Stimulated activated CD8-positive, alpha-beta memory T cell treated with anti-CD3 and anti-CD28 coated beads, Interleukin-2, amount 100 ng/mL, for 48 hours (primary cell): ENCODE data around the gene LRRC31.

Experiments
- DNase-seq, 2 donors: peaks; one replicate each; pipeline ENCODE4 v3.0.0-alpha.2; 2020; ENCODE audit warnings: low read depth in 2 of 2

Gene LRRC31

DNA sequence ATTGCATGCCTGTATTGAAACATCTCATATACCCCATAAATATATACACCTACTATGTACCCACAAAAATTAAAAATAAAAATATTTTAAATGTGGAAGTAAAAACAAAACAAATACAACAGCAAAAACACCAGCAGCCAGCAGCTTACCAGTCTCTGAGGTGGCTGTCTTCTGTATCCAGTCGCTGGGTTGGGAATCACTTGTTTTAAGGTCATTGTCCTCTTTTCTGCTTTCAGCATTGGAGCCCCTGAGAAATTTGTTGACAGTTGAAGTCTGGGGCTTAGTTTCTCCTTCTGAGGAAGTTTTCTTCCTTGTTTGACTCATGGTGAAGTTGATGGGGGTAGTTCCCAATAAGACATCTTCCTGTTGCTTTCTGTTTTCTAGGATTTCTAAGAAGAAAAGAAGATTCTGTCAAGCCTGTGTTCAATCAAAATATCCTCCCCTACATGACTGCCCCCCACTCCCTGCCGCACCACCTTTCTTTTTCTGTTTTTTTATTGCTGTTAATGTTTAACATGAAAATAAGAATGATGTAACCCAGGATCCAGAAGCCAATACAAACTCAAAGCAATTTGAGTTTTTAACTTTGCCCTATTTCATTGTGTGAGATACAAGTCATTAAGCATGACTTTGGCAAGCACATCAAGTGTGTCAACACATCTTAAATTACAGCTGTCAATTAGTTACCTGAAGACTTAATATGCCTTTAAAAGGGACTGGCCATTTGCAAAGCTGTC is at the start of gene LRRC31:
Gene LRRC31, minus strand, starts transcription at position 452 of the 737 bp plus-strand sequence. Its CDS starts 128 bp downstream, at position 324.
- DNase-seq = no peak

DNA sequence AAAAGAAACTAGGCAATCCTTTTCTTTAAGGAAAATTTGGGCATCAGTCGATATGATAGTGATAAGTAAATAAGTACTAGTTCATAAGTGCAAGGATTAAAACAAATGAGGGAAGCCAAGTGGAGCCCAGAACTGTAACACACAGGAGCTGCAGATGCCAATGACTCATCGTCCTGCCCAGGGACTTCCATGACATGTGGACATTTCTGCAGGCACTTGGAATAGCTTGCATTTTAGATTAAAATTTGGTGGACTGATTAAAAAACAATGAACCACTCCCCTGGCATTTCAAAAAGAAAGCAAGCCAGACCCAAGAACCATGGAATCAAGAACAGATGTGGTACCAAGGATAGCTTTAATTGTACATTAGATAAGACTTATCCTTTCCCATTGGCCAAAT is 44.6 kb upstream of the LRRC31 start:
- no peak for DNase-seq

DNA sequence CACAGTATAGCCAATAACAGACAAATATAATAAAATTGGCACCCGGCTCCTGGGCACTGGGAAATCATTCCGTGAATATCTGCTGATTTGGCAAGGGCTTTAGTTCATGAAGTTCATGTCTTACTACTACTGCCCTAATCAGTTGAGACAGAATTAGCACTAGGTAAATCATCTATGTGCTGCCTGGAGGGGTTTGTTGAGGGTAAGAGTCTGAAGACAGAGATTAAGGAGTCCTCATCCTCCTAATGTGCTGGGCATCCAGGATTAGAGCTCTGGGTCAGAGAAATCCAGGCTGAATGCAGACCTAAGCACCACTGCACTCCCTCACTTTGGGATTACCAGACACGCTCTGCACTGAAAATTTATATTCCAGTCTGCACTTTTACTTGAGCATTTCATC is 43.6 kb upstream of the LRRC31 start:
- DNase-seq = no peak

DNA sequence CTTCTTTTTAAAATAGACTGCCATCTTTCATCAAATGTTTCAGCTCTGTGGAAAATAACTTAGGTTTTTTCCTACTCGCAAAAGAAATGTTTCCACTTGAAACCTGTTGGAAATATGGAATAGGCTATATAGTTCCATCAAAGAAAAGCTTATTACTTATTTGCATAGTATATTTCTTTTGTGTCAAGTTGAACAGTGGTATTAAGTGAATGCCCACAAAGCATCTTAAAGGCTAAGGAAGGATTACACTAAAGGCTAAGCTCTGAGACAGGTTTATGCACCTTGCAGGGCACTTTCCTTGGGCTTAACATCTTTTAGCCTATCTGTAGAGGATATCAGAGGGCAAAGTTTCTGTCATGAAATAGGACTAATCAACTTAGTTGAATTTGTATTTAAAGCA is 41.5 kb upstream of the LRRC31 start, which contains the start of gene SAMD7:
Gene SAMD7, plus strand, starts transcription at position 301 of the 400 bp plus-strand sequence. CDS start 7,927 bp downstream, outside the sequence.
- no peak for DNase-seq

DNA sequence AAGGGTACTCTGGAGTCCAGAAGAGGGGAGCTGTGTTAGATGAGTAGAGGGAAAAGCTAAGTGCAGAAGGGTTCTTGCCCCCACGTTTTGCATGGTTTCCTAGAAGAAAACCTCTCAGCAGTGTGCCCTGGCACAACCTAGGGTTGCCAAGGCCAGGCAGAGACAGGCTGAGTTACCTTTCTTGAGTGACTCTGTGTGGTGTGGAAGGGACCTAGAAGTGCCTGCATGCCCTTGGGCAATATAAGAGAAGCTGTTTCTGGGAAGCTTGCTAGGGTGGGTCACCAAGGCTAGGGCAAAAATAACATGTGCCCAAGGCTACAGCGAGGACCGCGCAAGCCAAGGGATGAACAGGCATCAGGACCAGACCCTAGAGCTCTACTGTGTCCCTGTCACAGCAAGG is 38.2 kb upstream of the LRRC31 start:
- no peak for DNase-seq

DNA sequence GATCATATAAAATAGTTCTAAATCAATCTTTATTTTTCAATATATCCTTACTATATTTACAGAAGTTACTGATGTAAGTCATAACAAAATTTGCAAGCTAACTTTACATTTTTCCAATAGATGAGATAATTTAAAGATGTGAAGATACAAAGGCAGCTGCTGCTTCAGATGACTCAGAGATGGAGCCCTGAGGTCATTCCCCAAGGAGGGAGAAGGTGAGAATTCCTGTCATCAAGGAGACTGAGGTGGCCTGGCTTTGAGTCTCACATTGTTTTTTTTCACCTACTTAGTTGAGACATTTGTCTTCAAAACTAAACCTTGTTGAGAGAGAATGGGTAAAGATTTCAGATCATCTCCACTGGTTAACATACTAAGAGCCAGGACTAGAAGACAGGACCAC is 37.7 kb upstream of the LRRC31 start:
- DNase-seq = no peak

DNA sequence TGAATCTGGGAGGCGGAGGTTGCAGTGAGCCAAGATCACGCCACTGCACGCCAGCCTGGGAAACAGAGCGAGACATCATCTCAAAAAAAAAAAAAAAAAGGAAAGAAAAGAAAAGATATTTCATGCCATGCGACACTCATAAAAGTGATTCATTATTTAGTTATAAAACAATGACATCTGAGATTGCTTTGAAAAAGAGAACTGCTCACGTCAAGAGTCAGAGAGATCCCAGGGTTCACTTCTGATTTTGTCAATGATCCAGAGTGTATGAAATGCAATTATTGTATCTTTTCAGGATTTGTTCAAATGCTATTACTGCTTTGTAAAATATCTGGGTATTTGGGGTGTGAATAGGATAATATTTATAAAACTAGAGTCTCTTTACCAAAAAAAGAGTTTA is 35.7 kb upstream of the LRRC31 start:
- no peak for DNase-seq

DNA sequence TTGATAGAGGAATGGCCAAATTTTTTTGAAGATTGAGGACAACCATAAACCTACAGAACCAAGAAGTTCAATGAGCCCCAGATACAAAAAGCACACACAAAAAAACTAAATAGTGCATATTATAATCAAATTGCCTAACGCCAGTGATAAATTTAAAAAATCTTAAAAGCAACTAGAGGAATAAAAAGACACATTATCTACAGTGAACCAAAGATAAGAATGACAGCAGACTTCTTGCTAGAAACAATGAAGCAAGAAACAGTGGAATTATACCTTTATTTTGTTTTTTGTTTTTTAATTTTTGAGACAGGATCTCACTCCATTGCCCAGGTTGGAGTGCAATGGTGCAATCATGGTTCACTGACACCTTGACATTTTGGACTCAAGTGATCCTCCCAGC is 31.7 kb upstream of the LRRC31 start:
- no peak for DNase-seq

DNA sequence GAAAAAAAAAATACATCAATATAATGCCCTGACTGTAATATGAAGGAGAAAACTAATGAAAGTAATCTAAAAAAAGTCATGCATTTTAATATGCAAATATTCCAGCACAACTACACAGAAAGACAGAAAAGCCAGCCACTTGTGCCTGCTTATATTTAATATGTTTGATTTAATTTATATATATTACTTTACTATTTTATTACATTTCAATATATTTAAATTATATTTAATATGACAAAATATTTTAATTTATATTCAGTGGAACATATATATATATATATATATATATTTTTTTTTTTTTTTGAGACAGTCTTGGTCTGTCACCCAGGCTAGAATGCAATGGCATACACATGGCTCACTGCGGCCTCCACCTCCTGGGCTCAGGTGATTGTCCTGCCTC is 27.5 kb upstream of the LRRC31 start:
- DNase-seq = no peak

DNA sequence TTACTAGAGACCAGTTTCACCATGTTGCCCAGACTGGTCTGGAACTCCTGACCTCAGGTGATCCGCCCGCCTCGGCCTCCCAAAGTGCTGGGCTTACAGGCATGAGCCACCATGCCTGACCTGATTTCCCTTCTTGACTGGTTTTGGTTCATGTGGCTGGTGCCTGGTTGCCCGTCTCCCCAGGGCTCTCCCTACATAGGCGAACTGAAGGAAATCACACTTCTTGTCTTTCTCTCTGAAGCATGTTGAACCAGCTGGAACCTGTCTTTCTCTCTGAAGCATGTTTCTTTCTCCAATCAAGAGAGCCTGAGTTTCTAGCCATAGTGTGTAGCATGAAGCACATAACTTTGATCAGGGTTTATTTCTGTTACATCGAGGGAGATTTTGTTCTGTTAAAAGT is 25.3 kb upstream of the LRRC31 start:
- no peak for DNase-seq

DNA sequence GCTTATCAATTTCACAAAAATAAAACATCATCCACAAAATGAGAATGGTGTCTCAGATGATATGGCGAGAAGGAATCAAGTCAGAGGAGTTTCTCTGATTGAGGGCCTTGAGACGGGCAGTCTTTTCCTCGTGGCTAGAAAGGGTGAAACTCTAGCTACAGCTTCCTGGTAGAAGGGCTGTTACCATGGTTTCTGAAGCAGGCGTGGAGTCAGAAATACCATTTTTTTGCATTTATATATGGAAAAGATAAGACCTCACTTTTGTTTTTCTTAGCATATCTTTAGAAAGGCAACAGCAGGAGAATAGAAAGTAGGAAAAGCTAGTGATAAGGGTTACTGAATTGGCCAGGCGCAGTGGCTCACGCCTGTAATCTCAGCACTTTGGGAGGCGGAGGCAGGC is 24.4 kb upstream of the LRRC31 start:
- no peak for DNase-seq

DNA sequence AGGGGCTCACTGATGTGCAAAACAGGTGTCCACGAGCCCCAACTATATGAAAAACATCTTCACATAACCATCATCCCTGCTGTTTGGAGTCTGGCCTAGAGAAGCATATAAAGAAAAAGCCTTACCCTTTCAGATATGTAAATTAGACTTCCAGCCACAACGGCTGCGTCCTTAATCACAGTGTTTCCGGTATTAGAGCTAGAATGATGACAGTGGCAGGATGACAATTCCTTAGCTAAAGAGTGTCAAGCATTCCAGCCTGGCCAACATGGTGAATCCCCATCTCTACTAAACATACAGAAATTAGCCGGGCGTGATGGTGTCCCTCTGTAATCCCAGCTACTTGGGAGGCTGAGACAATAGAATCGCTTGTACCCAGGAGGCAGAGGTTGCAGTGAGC is 22.2 kb upstream of the LRRC31 start:
- DNase-seq = no peak

DNA sequence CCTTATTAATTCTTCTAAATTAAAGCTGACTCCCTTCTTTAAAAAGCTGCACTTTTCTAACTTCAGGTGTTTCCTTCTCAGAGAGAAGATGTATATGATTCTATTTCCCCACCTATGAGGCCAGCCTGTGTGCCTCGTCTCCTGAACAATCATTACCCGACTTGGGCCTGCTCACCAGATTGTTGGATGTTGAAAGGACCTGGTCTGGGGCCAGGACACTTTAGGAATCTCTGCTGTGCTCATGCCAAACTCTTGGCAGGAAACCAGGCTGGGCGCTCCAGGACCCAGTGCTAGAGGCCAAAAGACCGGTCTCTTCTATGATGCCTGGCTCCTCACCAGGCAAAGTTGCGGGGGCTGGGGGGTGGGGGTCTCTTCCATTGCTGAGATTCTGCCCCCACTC is 16.9 kb upstream of the LRRC31 start:
- no peak for DNase-seq

DNA sequence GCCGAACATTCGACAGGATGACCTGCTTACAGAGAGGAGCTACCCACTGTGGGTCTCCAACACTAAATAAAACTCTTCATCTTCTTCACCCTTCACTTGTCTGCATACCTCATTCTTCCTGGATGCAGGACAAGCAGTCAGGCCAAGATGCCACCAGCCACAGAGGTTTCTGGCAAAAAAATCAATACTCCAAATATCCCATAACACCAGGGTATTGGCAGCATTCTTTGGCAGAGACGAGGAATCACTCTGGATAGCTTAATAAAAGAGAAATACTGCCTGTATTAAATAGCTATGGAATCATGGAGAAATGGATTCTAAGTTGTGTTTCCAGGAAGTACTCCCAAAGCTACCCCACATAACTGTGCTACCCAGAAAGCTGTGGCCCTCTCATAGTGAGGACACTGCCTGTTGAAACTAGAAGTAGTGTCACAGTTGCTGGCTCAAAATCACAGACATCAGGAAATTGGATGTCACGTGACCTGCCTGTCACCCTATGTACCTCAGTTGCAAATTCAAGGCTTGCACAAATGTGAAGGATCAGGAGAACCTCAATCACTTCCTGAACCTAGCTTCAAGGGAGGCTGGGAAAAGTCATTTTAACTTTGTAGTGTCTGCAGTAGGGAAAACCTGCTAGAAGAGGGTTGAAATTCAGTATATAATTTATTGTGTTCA is 11.0 kb upstream of the LRRC31 start:
- no peak for DNase-seq

DNA sequence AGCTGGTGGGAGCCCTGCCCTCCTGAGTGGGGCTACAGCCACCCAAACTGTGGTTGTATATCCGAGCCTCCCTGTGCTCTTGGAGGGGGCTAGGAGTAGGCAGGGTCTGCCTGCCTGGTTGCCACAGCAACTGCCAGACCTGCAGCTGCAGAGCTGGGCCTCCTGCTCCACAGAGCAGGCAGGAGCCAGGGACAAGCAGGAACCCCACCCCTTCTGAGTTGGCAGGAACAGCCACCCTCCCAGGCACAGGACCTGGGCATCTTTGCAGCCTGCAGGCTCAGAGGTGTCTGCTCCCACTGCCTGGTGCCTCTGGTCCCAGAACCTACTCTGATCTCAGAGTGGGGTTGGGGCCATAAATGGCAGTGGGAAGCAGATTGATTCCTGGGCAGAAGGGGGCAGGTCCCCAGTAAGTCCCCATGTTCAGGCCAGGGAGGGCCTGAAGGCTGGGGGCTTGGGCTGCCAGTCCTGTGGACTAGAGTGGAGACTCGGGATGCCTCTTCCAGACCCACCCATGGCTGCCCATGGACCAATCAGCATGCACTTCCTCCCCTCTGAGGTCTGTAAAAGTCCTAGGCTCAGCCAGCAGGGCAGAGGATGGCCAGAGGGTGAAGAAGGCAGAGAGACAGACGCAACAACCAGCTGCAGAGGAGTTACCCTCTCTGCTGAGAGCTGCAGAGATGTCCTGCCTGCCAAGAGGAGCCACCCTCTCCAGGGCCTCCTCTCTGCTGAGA is 10.3 kb upstream of the LRRC31 start:
- no peak for DNase-seq

DNA sequence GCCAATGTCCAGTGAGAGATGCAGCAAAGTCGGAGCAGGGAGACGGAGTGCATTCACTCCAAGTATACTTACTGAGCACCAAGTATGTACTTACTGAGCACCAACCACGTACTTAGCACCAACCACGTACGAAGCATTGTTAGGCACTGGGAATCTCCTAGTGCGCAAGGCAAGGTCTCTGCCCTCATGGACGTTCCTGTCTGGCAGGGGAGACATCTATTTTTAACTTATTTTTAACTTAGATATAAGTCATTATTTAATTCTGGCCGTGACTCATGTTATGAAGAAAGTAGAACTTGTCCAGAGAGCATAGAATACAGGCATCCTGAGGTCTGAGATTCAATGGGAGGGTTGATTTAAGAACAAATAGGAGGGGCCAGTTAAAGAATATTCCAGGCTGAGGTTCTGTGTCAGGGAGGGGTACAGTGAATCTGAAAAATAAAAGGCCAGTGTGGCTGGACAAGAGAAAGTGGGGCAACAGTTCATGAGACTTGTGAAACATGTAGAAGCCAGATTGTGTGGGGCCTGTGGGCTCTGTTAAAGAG is 9.3 kb upstream of the LRRC31 start:
- DNase-seq = no peak

DNA sequence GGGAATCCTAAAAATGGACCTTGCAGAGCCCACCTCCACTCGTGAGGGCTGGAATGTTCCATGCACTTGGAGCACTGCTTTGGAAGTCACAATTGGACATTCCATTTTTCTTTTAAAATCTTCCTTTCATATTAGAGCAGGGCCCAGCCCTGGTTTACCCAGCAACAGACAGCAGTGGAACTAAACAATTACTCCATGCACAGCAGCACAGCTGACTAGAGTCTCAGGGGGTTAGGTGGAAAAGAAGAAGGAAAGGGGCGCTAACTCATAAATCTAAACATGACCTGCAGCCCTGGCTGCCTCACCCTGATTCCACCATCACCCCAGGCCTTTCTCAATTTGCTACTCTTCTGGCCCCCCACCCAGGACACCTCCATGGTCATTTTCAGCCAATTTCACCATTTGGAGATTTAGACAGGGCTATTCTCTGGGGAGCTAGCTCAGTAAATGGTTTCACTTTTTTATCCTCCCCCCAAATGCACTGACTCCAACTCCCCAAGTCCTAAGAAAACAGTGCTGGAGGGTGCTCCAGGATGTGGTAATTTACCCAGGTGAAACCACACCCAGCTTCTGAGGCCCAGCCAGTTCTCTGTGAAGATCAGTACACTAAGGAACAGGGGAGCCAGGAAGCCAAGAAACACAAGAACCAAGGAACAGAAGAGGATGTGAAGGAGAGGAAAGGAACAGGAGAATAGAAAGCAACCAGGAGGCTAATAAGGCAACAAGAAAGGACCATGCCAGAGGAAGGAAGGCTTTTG is 1.6 kb upstream of the LRRC31 start:
- DNase-seq = no peak

DNA sequence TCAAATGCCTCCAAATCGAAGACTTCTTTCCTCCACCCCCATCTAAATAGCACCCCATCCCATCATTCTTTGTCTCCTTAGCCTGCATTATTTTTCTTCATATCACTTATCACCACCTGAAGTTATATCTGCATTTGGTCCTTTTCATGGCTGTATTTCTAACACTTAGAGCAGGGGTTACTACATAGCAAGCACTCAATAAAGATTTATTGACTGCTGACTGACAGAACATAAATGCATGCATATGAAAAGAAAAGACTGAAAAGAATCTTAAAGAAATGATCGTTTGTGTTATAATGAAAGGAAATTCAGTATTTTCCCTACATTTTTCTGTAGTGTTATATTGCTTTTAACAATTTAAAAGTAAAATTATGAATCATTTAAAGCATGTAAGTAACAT is 1.4 kb downstream of the LRRC31 start:
- no peak for DNase-seq

DNA sequence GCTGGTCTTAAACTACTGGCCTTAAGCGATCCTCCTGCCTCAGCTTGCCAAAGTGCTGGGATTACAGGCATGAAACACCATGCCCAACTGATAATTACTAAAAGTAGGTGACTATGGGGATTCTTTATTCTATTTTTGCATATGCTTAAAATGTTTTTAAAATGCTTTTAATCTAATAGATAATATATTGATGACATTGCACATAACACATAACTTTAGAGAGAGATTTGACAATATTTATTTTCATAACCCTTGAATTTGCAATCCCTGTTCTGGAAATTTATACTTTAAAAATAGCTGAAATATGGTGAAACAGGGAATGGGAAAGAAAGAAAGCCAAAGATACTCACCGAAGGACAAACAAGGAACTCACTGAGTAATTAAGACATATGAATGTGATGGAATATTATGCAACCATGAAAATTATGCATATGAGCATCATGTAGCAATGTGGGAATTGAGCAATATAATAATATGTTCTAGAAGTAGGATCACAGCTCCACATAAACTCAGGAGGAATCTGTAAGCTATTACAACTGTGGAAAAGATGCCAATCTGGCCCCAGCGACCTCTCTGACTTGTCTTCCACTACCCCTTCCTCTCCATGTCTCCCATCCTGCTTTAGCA is 2.0 kb downstream of the LRRC31 start:
- no peak for DNase-seq

DNA sequence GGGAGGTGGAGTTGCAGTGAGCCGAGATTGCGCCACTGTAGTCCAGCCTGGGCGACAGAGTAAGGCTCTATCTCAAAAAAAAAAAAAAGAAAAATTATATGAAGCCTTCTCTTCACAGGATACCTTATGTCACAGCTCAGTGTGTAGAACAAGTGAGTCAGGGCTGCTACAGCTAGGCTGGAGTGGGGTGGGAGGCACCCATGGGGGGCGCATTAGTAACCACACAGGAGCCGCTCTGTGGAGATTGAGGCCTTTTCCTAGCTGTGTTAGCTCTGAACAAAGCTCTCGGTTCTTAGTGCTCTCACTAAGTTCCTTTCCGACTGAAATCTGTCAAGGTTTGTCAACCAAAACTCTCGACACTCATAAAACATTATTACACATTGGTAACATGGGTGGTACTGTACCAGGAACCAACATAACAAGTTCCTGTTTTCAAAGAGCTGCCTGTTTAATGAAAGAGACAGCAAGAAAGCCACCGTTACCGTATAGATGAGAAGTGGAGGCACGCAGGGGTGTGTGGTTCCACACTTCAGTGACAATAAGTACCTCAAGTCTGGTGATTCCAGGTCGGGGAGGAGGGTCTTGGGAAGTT is 4.5 kb downstream of the LRRC31 start:
- DNase-seq = peak in 1 of 2 donors; percentile 3

DNA sequence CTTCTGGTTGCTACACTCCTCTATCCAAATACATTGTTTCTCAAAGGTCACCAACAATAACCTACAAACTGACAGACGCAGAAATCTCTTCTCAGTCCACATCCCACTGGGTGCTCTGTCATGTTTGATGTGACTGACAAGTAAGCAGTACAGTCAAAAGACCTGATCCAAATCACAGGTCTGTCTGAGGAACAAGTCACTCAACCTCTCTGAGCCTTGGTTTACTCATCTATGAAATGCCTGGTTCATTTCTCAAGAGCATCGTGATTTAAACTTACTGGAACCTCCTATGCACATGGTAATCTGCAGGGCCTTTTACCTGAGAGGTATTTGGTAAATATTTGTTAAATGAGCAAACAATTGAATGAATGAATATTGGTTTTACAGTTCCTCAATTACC is 5.5 kb downstream of the LRRC31 start:
- no peak for DNase-seq
